Ovary (tissue), 9 donors: ENCODE measurements around the gene NIM1K. TPM values are rescaled to one million over a fixed set of nuclear protein-coding genes. Genes with fewer than 3 reads are reported as not detected.

ENCODE experiments used
- DNase-seq, 5 donors: peaks; one replicate each; pipeline ENCODE4 v3.0.0-alpha.2; 2019 to 2020
- H3K27ac ChIP-seq, 2 donors: fragments of 200-600 bp; one replicate each; pipeline versions ENCODE4 v1.5.1 to v1.8.0; 2019 to 2022
- H3K27me3 ChIP-seq: fragments of 200-600 bp; one replicate; pipeline ENCODE4 v1.8.0; 2022
- H3K36me3 ChIP-seq: fragments of 200-600 bp; sonication (generic); one replicate; pipeline ENCODE4 v1.5.1; 2019
- H3K4me1 ChIP-seq: one replicate; pipeline ENCODE4 v1.8.1; 2013; ENCODE audit warnings: mild to moderate bottlenecking, moderate library complexity; ENCODE audit not compliant: insufficient read depth
- H3K4me3 ChIP-seq: fragments of 200-600 bp; sonication (generic); one replicate; pipeline ENCODE4 v1.5.1; 2017
- H3K9me3 ChIP-seq, 2 donors: fragments of 200-600 bp in 1 of 2; sonication (generic) in 1 of 2; one replicate each; pipeline versions ENCODE4 v1.5.1 to v1.8.1; 2013 to 2019; ENCODE audit warnings: mild to moderate bottlenecking in 1 of 2, moderate library complexity in 1 of 2
- EP300 ChIP-seq: sonication (generic); formaldehyde crosslinking; IDR thresholded peaks from one replicate; pipeline ENCODE4 v1.6.1; 2017; ENCODE audit warnings: antibody characterized with exemption
- POLR2A ChIP-seq: fragments of 450-650 bp; IDR thresholded peaks from one replicate; pipeline ENCODE4 v1.6.1; 2017; ENCODE audit warnings: antibody characterized with exemption, mild to moderate bottlenecking, moderate library complexity
- WGBS, 3 donors: extraction: QIAGEN DNeasy Blood & Tissue Kit in 1 of 3; methylation state at CpG; one replicate each; pipeline versions ENCODE4 v1.1.5 to v1.1.7; 2013 to 2017; 5-methylcytosine and 5-hydroxymethylcytosine counted together
- intact Hi-C, 4 donors: fragments of 100-400 bp; cut with DNase I; formaldehyde crosslinking; loops; one replicate each; pipeline versions ENCODE4 v1.11.0 to v1.15.1; 2022 to 2023
- polyA plus RNA-seq, 2 donors: library from polyadenylated mRNA; stranded (reverse); fragments of 200-250 nt in 1 of 2; fragments of 350-450 nt in 1 of 2; fragmentation: Illumina TruSeq in 1 of 2; extraction: RNeasy Lipid Tissue Mini Kit (QIAGEN cat#74804) in 1 of 2; gene quantifications; one replicate each; pipeline ENCODE4 v1.2.3, GENCODE V29; 2013 to 2014
- total RNA-seq, 7 donors: library from RNA; depleted of rRNA in 2 of 7; stranded (reverse); fragments of >200 nt in 2 of 7; fragmentation: NEBNext Ultra II Directional in 3 of 7; extraction: Animal tissue kit (Norgen Biotek cat#: 25700) in 3 of 7; gene quantifications; one replicate each; pipeline versions ENCODE4 v1.1.0 to v1.2.4, GENCODE V29; 2016 to 2023
- TF ChIP-seq, protein P1 (sequence below), 3 donors: fragments of 450-650 bp in 2 of 3; fragments of 200-600 bp in 1 of 3; IDR thresholded peaks; one replicate each; pipeline versions ENCODE4 v1.5.1 to v1.8.0; 2016 to 2022; ENCODE audit warnings: antibody characterized with exemption in 3 of 3, mild to moderate bottlenecking in 1 of 3
- donor health status: DM: no; HTN: no; CAD: no; lungs with moderate emphysema.
- donor health status: DM: no; HTN: no; CAD: no.
- donor health status: Bipolar disorder and iron deficiency.
- donor health status: DM: yes; HTN: yes; CAD: no.
- donor health status: DM: no; HTN: no; CAD: no.
- donor health status: DM: yes; HTN: yes; CAD: no.

NIM1K gene
- total and polyA plus RNA-seq, 9 donors = 0.12 to 0.78 (median 0.35) TPM; not detected in 1

DNA sequence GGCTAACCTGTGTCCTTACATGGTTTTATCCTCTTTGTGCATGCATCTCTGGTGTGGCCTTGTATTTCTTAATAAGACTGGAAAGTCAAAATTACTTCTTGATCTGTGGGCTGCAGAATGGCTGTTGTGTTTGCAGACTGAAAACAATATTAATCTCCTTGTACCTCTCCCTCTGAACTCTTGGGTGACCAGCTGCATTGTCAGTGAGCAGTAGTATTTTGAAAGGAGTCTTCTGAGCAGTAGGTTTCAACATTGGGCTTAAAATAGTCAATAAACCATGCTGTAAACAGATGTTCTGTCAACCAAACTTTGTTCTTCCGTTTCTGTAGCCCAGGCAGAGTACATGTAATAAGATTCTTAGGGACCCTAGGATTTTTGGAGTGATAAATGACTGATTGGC, 26.7 kb upstream of the NIM1K start:
- Histone ChIP-seq H3K27me3 (no peaks in the 10 kb centered on the region), H3K9me3 (no peaks in the 10 kb centered on the region), H3K4me1 (no peaks in the 10 kb centered on the region), H3K36me3 (no peaks in the 10 kb centered on the region), H3K4me3 (no peak overlapping the region), H3K27ac (no peak overlapping the region)
- WGBS, 3 donors = 83 to 93% (median 84%) methylated on average over 1 of the region's 1 CpG
- TF ChIP-seq POLR2A (no peak), EP300 (no peak)
- TF ChIP-seq, protein P1, sequence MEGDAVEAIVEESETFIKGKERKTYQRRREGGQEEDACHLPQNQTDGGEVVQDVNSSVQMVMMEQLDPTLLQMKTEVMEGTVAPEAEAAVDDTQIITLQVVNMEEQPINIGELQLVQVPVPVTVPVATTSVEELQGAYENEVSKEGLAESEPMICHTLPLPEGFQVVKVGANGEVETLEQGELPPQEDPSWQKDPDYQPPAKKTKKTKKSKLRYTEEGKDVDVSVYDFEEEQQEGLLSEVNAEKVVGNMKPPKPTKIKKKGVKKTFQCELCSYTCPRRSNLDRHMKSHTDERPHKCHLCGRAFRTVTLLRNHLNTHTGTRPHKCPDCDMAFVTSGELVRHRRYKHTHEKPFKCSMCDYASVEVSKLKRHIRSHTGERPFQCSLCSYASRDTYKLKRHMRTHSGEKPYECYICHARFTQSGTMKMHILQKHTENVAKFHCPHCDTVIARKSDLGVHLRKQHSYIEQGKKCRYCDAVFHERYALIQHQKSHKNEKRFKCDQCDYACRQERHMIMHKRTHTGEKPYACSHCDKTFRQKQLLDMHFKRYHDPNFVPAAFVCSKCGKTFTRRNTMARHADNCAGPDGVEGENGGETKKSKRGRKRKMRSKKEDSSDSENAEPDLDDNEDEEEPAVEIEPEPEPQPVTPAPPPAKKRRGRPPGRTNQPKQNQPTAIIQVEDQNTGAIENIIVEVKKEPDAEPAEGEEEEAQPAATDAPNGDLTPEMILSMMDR (IDR thresholded peaks at IDR 0.05) = no peak
- intact Hi-C loops = no loop called here
- DNase-seq = no peak

DNA sequence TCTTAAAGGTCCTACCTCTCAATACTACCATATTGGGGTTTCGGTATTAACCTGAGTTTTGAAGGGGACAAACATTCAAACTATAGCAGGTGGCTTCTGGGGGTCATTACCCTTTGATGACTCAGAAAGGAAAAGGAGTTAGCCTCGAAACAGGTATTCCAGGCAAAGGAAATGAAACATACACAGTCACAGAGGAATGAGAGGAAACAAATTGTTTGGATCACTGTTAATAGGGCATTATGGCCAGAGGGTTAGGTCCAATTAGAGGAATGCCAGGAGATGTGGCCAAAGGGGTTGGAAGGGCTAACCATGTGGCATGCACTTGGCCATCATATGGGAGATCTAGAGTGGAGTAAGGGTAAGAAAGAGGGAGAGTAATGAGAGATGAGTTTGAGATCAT, 23.9 kb upstream of the NIM1K start:
- Histone ChIP-seq H3K4me1 (no peaks in the 10 kb centered on the region), H3K27me3 (no peaks in the 10 kb centered on the region), H3K27ac (no peak overlapping the region), H3K9me3 (no peaks in the 10 kb centered on the region), H3K4me3 (no peak overlapping the region), H3K36me3 (no peaks in the 10 kb centered on the region)
- TF ChIP-seq EP300 (no peak), POLR2A (no peak)
- TF ChIP-seq, protein P1 (IDR thresholded peaks at IDR 0.05) = no peak
- intact Hi-C loops = no loop called here
- DNase-seq = no peak
- 95 to 97% (median 97%) methylated on average over 2 of the region's 2 CpGs for WGBS, 3 donors

DNA sequence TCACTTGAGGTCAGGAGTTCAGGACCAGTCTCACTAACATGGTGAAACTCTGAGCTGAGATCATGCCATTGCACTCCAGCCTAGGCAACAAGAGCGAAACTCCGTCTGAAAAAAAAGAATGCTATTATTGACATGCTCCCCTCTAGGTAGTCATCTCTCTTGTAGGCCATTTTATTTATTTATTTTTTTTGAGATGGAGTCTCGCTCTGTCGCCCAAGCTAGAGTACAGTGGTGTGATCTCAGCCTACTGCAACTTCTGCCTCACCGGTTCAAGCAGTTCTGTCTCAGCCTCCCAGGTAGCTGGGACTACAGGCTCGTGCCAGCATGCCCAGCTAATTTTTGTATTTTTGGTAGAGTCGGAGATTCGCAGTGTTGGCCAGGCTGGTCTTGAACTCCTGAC, 20.6 kb upstream of the NIM1K start:
- WGBS, 3 donors = 97 to 98% (median 97%) methylated on average over 8 of the region's 8 CpGs
- Histone ChIP-seq H3K36me3 (no peaks in the 10 kb centered on the region), H3K27me3 (no peaks in the 10 kb centered on the region), H3K4me1 (no peaks in the 10 kb centered on the region), H3K4me3 (no peak overlapping the region), H3K27ac (no peak overlapping the region), H3K9me3 (no peaks in the 10 kb centered on the region)
- intact Hi-C loops = no loop called here
- no peak for DNase-seq
- TF ChIP-seq POLR2A (no peak), EP300 (no peak)
- TF ChIP-seq, protein P1 (IDR thresholded peaks at IDR 0.05) = no peak

DNA sequence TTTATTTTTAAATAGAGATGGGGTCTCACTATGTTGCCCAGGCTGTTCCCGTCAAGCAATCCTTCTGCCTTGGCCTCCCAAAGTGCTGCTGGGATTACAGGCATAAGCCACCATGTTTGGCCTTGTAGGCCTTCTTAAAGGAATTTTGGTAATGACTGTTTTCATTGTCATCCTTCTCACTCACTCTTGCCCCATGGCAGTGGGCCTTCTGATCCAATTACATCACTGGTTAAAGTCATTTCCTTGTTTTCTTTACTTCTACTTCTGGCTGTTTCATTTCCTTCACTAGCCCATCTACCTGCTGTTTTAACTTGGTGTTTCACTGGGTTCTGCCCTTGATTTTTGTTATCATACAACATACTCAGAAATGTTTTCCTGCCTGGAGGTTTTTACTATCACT, 20.1 kb upstream of the NIM1K start:
- Histone ChIP-seq H3K9me3 (no peaks in the 10 kb centered on the region), H3K4me3 (no peak overlapping the region), H3K4me1 (no peaks in the 10 kb centered on the region), H3K36me3 (no peaks in the 10 kb centered on the region), H3K27ac (no peak overlapping the region), H3K27me3 (no peaks in the 10 kb centered on the region)
- 97 to 100% (median 100%) methylated on average over 1 of the region's 1 CpG for WGBS, 3 donors
- TF ChIP-seq EP300 (no peak), POLR2A (no peak)
- TF ChIP-seq, protein P1 (IDR thresholded peaks at IDR 0.05) = no peak
- no peak for DNase-seq
- intact Hi-C loops = no loop called here

DNA sequence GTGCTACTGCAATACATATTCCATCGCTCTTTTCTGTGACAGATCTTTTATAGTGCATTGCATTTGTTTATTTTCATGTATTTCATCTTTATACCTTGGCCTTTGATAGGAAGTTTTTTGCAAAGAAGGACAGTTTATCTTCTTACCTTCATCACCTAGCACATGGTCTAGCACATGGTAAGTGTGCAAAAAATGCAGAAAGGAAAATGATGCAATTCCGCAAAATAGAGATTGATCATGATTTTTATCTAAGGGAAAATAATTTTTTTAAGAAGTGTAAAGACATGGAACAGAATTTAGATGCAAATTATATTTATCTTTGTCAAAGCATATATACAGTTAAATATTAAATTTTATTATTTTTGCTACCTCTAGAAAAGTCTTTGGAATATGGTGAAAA, 19.2 kb upstream of the NIM1K start:
- TF ChIP-seq, protein P1 (IDR thresholded peaks at IDR 0.05) = no peak
- TF ChIP-seq EP300 (no peak), POLR2A (no peak)
- no peaks in the 10 kb centered on the region for H3K27me3 ChIP-seq
- no peak overlapping the region for H3K4me3 ChIP-seq
- no peaks in the 10 kb centered on the region for H3K36me3 ChIP-seq
- WGBS, 3 donors = 98 to 99% (median 99%) methylated on average over 2 of the region's 2 CpGs
- no peak overlapping the region for H3K27ac ChIP-seq
- intact Hi-C loops = no loop called here
- H3K9me3 ChIP-seq = no peaks in the 10 kb centered on the region
- DNase-seq = no peak
- no peaks in the 10 kb centered on the region for H3K4me1 ChIP-seq
